Measurements from ENCODE around the gene FNDC3B.

FNDC3B gene

DNA sequence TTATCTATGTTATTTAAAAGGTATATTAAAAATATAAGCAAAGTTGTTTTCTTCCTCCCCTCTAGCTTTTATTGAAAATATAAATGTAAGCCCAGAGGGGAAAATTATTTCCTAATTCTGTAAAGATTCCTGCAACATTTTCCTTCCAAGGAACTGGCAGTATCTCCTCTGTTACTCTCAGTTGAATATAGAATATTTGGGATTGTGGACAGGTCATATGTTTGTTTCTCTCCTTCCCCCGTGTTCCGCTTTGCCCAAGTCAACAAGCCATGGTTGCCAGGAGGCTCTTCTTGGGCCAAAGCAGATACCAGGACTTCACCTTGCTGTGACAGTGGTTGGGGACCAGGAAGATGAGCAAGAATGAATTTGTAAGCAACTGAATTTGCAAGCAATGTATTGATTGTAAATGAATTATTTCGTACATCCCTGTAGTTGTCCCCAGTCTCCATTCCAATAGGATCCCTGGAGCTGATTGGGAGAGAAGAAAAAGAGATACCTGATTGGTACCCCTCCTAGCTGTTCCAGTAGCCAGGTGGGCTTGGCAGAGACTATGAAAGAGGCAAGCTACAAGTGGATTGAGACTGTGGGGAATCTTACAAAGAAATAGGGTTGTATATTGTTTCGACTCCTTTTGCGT, 130.8 kb downstream of the FNDC3B start:
- no peak for DNase-seq (ENCODE audit: low spot score)

GRCh38 chr3:172170841-172171240, 131.5 kb downstream of the FNDC3B start:
- no peak for DNase-seq (ENCODE audit: low spot score)

DNA sequence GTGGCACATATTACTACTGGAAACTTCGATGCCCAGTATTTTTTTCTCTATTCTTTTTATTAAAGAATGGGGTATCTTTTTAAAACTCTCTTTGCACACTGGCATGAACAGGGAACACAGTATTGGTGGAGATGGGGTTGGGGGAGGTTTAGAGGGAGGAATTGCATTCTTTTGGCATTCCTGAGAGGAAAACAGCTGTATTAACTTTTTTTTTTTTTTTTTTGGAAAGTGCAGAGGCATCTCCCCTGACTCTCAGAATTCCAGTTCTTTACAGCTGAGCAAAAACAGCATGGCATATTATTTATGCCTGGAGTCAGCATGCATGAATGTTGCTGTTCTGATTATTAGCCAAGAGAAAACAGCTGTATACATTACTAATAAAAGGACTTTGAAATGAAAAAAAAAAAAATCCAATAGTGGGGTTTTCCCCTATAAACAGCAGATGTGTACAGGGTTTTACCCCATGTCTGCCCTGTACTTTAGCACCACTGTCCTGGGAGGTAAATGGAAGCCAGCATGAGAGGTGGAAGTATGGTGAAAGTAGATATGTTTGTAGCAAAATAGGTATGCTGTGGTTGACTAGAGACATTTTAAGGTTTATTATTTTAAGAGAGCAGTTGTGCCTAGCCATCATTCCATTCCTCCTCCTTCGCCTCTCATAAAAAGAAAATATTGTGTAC, 132.2 kb downstream of the FNDC3B start:
- DNase-seq (ENCODE audit: low spot score): no peak

GRCh38 chr3:172173316-172174254, 134.2 kb downstream of the FNDC3B start:
- DNase-seq (ENCODE audit: low spot score): no peak

- DNase-seq (ENCODE audit: low spot score): no peak
These were observed 135.3 kb downstream of the FNDC3B start for GRCh38 chr3:172174513-172175253.

- DNase-seq (ENCODE audit: low spot score): no peak
These were observed 135.8 kb downstream of the FNDC3B start for GRCh38 chr3:172175254-172175599.

- no peak for DNase-seq (ENCODE audit: low spot score)
These were observed 136.8 kb downstream of the FNDC3B start for GRCh38 chr3:172176061-172176770.

GRCh38 chr3:172177046-172177445, 137.7 kb downstream of the FNDC3B start:
- no peak for DNase-seq (ENCODE audit: low spot score)

GRCh38 chr3:172177803-172178316, 138.5 kb downstream of the FNDC3B start:
- no peak for DNase-seq (ENCODE audit: low spot score)

- no peak for DNase-seq (ENCODE audit: low spot score)
These were observed 140.5 kb downstream of the FNDC3B start for GRCh38 chr3:172179680-172180399.

- DNase-seq (ENCODE audit: low spot score): no peak
These were observed 141.1 kb downstream of the FNDC3B start for GRCh38 chr3:172180473-172180872.

- DNase-seq (ENCODE audit: low spot score): no peak
These were observed 142.7 kb downstream of the FNDC3B start for GRCh38 chr3:172181932-172182586.

GRCh38 chr3:172182797-172183196, 143.4 kb downstream of the FNDC3B start:
- no peak for DNase-seq (ENCODE audit: low spot score)

- no peak for DNase-seq (ENCODE audit: low spot score)
These were observed 144.9 kb downstream of the FNDC3B start for GRCh38 chr3:172184106-172184822.

DNA sequence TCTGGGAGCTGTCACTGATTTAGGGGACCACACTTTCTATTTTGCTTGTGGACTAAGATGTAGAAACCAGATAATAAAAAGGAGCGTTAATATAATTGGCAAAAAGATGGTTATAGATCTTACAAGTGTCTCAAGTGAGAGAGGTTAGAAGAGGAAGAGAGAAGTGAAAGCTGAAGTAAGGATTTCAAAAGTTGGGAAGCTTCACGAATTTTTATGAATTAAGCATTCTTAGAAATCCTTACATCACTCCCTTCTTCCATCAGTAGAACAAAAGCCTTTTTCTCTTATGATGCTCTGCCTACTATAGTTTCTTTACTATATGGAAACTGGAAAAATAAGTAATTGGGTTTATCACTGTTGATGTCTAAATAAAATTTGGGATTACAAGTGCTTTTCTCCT, 146.5 kb downstream of the FNDC3B start:
- DNase-seq (ENCODE audit: low spot score): no peak

- no peak for DNase-seq (ENCODE audit: low spot score)
These were observed 147.2 kb downstream of the FNDC3B start for GRCh38 chr3:172186607-172187006.

- no peak for DNase-seq (ENCODE audit: low spot score)
These were observed 148.1 kb downstream of the FNDC3B start for GRCh38 chr3:172187511-172187910.

- no peak for DNase-seq (ENCODE audit: low spot score)
These were observed 149.1 kb downstream of the FNDC3B start for GRCh38 chr3:172188511-172188910.

- DNase-seq (ENCODE audit: low spot score): no peak
These were observed 149.8 kb downstream of the FNDC3B start for GRCh38 chr3:172189213-172189612.

Data from activated CD4-positive, alpha-beta T cell treated with anti-CD3 and anti-CD28 coated beads, Interleukin-2, Interleukin-4, amounts not matched to agents 100 ng/mL and 50 ng/mL, durations not matched to agents 16 hours and 8 hours (primary cell).